K562 (cell line): ENCODE results near the gene VPS11.

Experiments
- CAMTA2 ChIP-seq: fragments of 250-450 bp; sonication (Bioruptor Pico); conservative IDR thresholded peaks from 2 replicates; pipeline ENCODE4 v1.5.1; 2022
- FOXK1 ChIP-seq: sonication (generic); formaldehyde crosslinking; IDR thresholded peaks from 2 replicates; pipeline ENCODE4 v1.8.0; 2022; ENCODE audit warnings: missing genetic modification reagents, mild to moderate bottlenecking, borderline replicate concordance
- MCM5 ChIP-seq: fragments of 450-650 bp; IDR thresholded peaks from 2 replicates; pipeline ENCODE4 v1.6.1; 2016; ENCODE audit warnings: low read depth
- NCOA1 ChIP-seq: fragments of 450-650 bp; IDR thresholded peaks from 2 replicates; pipeline ENCODE4 v1.6.1; 2016; ENCODE audit warnings: low read depth
- RNF2 ChIP-seq: sonication (generic); IDR thresholded peaks from 2 replicates; pipeline ENCODE4 v1.6.1; 2016
- ZNF133 ChIP-seq: fragments of 250-450 bp; sonication (Bioruptor Pico); IDR thresholded peaks from 2 replicates; pipeline ENCODE4 v1.4.0; 2020; ENCODE audit warnings: mild to moderate bottlenecking

- no peak for TF ChIP-seq FOXK1 (CRISPR knock-in tag)
- no peak for TF ChIP-seq MCM5
- TF ChIP-seq RNF2, result no peak
- no peak for TF ChIP-seq CAMTA2
- no peak for TF ChIP-seq NCOA1
- TF ChIP-seq ZNF133 (CRISPR knock-in tag), result no peak
These were observed 16.0 kb upstream of the VPS11 start for GRCh38 chr11:119051440-119052162.
